ENCODE measurements around the gene FRS3.

GRCh38 chr6:41775293-41775882 lies 4.3 kb downstream of the FRS3 start:
- TF ChIP-seq CTCF (IDR thresholded peaks at IDR 0.05) (no peak), POLR2A (IDR thresholded peaks at IDR 0.05) (no peak)

All from adrenal gland (tissue), 5 donors.